ENCODE data around the gene AKR1C8.

- TF ChIP-seq CTCF (IDR thresholded peaks at IDR 0.05), result no peak
- no peak for TF ChIP-seq POLR2A (IDR thresholded peaks at IDR 0.05)
- TF ChIP-seq POLR2AphosphoS5 (IDR thresholded peaks at IDR 0.05), result no peak
These were observed at the start of gene AKR1C8 for GRCh38 chr10:5184987-5185775.
